PC-9 (cell line): ENCODE data around the gene PLEKHA6. TPM values are rescaled to one million over a fixed set of nuclear protein-coding genes. Genes with fewer than 3 reads are reported as not detected.

Experiments
- BruUV-seq: library from RNA; stranded (reverse); fragments of 400-500 nt; replicated peaks from 2 replicates; lab custom pipeline; 2021; lab: Mats Ljungman, UMichigan
- CTCF ChIA-PET: fragments of 300-600 bp; sonication (Branson Sonifier 250); formaldehyde crosslinking; loops from one replicate; lab custom pipeline; 2022; ENCODE audit warnings: antibody characterized with exemption; lab: Charles Lee
- POLR2A ChIA-PET: fragments of 300-600 bp; sonication (Branson Sonifier 250); formaldehyde crosslinking; loops from one replicate; lab custom pipeline; 2022; ENCODE audit warnings: antibody characterized with exemption; ENCODE audit not compliant: unreplicated experiment; lab: Charles Lee
- DNase-seq, 2 experiments: peaks; one replicate each; pipeline versions ENCODE4 v3.0.0 to v3.0.0-alpha.2; 2015 to 2022; ENCODE audit warnings: mixed read lengths in 1 of 2
- H2AFZ ChIP-seq: fragments of 200-600 bp; sonication (generic); 2 replicates; pipeline ENCODE4 v1.8.1; 2017; ENCODE audit warnings: antibody characterized with exemption
- H3F3A ChIP-seq: fragments of 200-600 bp; sonication (generic); 2 replicates; pipeline ENCODE4 v1.8.1; 2017; ENCODE audit warnings: antibody characterized with exemption, mild to moderate bottlenecking, low read depth; ENCODE audit not compliant: insufficient read depth
- H3K27ac ChIP-seq: fragments of 200-600 bp; sonication (generic); 2 replicates; pipeline ENCODE4 v1.6.1; 2016; ENCODE audit warnings: mixed run types
- H3K27me3 ChIP-seq: fragments of 200-600 bp; sonication (generic); 2 replicates; pipeline ENCODE4 v1.6.1; 2016; ENCODE audit warnings: low read depth, mixed run types; ENCODE audit not compliant: insufficient read depth
- H3K36me3 ChIP-seq: fragments of 200-600 bp; sonication (generic); 2 replicates; pipeline ENCODE4 v1.6.1; 2016; ENCODE audit warnings: low read depth, mixed run types
- H3K4me1 ChIP-seq: fragments of 200-600 bp; sonication (generic); replicated peaks from 2 replicates; pipeline ENCODE4 v1.6.1; 2016; ENCODE audit warnings: mixed run types; ENCODE audit not compliant: insufficient read depth
- H3K4me2 ChIP-seq: fragments of 200-600 bp; sonication (generic); 2 replicates; pipeline ENCODE4 v1.6.1; 2017; ENCODE audit warnings: mixed run types
- H3K4me3 ChIP-seq: fragments of 200-600 bp; sonication (generic); 2 replicates; pipeline ENCODE4 v1.6.1; 2016; ENCODE audit warnings: mixed run types
- H3K79me2 ChIP-seq: fragments of 200-600 bp; sonication (generic); 2 replicates; pipeline ENCODE4 v1.6.1; 2017; ENCODE audit warnings: low read depth, mixed run types
- H3K9me2 ChIP-seq: fragments of 200-600 bp; sonication (generic); 2 replicates; pipeline ENCODE4 v1.8.1; 2017; ENCODE audit warnings: mild to moderate bottlenecking; ENCODE audit not compliant: insufficient read depth
- H3K9me3 ChIP-seq: fragments of 200-600 bp; sonication (generic); 2 replicates; pipeline ENCODE4 v1.8.1; 2016; ENCODE audit warnings: low read depth; ENCODE audit not compliant: insufficient read depth
- H4K20me1 ChIP-seq: fragments of 200-600 bp; sonication (generic); 2 replicates; pipeline ENCODE4 v1.8.1; 2017; ENCODE audit not compliant: insufficient read depth
- EZH2 ChIP-seq: fragments of 200-600 bp; sonication (generic); IDR thresholded peaks from 2 replicates; pipeline ENCODE4 v1.8.0; 2017; ENCODE audit warnings: antibody characterized with exemption, low read depth
- intact Hi-C: fragments of 100-400 bp; cut with micrococcal nuclease; formaldehyde crosslinking; loops from one replicate; pipeline ENCODE4 v1.10.0; 2022; ENCODE audit not compliant: unreplicated experiment
- total RNA-seq: library from RNA; stranded (reverse); gene quantifications from 2 replicates; pipeline ENCODE4 v1.2.3, GENCODE V29; 2021
- TF ChIP-seq, protein P1 (sequence below): fragments of 200-600 bp; sonication (generic); conservative IDR thresholded peaks from 2 replicates; pipeline ENCODE4 v1.6.1; 2017; ENCODE audit warnings: mixed run types, antibody characterized with exemption, mild to moderate bottlenecking, moderate library complexity

The PLEKHA6 gene
- total RNA-seq, 1 experiment from 2014 or later, result 52.0 TPM

DNA sequence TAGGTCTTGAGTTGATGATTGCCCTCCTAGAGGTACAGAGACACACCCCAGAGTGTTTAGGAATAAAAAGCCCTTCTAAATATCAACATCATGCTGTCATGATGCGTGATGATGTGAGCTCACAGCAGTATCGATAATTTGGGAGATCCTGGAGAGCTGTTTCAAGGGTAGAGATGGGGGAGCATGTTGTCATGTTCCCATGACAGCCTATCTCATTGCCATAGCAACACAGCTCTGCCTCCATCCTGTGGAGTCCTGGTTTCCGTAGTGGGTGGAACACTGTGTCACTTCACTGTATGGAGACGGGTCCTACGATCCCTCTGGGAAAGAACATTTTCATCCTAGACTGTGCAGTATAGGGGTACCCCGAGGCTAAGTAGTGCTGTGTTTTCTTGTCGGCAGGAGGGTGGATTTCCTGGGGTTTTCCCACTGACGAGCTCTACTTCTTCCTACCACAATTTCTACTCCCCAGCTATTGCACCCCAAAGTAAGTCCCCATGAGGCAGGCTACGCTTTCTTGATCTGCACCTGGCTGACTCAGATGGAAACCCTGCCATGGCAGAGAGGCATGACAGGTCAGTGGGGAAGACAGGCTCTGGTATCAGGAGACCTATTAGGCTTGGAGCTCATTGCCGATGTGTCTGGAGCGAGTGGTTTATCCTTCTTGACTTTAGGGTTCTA is 170.6 kb downstream of the PLEKHA6 start:
- H3K4me1 ChIP-seq, result peaks cover 16% of the 10 kb centered on the region
- H3K79me2 ChIP-seq, result no peaks in the 10 kb centered on the region
- H3K9me3 ChIP-seq, result no peaks in the 10 kb centered on the region
- no peaks in the 10 kb centered on the region for H4K20me1 ChIP-seq
- no peak for DNase-seq
- H3K9me2 ChIP-seq, result no peaks in the 10 kb centered on the region
- no peak overlapping the region for H3K4me2 ChIP-seq
- intact Hi-C loops, result no loop called here
- no peaks in the 10 kb centered on the region for H3K27me3 ChIP-seq
- CTCF ChIA-PET, result no interaction called here
- no peak overlapping the region for H3K27ac ChIP-seq
- POLR2A ChIA-PET, result interaction anchor here (0.6 kb wide), 1 partner anchor 1389 kb away, joined by 3 read pairs; no protein-coding TSS in a partner anchor
- no peaks in the 10 kb centered on the region for H3K36me3 ChIP-seq
- peaks cover 33% of the 10 kb centered on the region; the same call in 1 of the 2 replicates for H3F3A ChIP-seq
- TF ChIP-seq, protein P1, sequence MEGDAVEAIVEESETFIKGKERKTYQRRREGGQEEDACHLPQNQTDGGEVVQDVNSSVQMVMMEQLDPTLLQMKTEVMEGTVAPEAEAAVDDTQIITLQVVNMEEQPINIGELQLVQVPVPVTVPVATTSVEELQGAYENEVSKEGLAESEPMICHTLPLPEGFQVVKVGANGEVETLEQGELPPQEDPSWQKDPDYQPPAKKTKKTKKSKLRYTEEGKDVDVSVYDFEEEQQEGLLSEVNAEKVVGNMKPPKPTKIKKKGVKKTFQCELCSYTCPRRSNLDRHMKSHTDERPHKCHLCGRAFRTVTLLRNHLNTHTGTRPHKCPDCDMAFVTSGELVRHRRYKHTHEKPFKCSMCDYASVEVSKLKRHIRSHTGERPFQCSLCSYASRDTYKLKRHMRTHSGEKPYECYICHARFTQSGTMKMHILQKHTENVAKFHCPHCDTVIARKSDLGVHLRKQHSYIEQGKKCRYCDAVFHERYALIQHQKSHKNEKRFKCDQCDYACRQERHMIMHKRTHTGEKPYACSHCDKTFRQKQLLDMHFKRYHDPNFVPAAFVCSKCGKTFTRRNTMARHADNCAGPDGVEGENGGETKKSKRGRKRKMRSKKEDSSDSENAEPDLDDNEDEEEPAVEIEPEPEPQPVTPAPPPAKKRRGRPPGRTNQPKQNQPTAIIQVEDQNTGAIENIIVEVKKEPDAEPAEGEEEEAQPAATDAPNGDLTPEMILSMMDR, result no peak
- TF ChIP-seq EZH2, result no peak
- H2AFZ ChIP-seq, result no peak overlapping the region
- H3K4me3 ChIP-seq, result no peak overlapping the region
- BruUV-seq, result no TSS peak

DNA sequence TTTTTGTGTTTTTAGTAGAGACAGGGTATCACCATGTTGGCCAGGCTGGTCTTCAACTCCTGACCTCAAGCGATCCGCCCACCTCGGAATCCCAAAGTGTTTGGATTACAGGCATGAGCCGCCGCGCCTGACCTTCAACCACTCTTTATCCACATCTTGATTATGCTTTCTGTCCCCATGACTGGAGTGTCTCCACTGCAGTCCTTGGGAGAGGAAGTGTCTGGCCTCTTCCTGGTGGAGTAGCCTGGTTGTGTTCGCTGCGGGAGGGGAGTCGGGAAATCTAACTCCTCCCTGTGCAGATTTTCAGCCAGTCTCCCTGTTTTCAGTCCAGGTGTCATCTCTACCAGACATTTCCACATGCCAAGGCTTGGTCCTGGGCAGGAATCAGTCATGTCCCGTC is 173.1 kb downstream of the PLEKHA6 start:
- no peak overlapping the region for H3K27ac ChIP-seq
- no peaks in the 10 kb centered on the region for H3K79me2 ChIP-seq
- no peak overlapping the region for H3K4me2 ChIP-seq
- intact Hi-C loops, result no loop called here
- no peaks in the 10 kb centered on the region for H3K36me3 ChIP-seq
- no peak for TF ChIP-seq EZH2
- TF ChIP-seq, protein P1, result no peak
- no peak overlapping the region for H2AFZ ChIP-seq
- ChIA-PET POLR2A (no interaction called here), CTCF (no interaction called here)
- DNase-seq, result no peak
- H3F3A ChIP-seq, result peaks cover 37% of the 10 kb centered on the region; the same call in 1 of the 2 replicates
- no peaks in the 10 kb centered on the region for H4K20me1 ChIP-seq
- no peak overlapping the region for H3K4me3 ChIP-seq
- no TSS peak for BruUV-seq
- no peaks in the 10 kb centered on the region for H3K27me3 ChIP-seq
- no peaks in the 10 kb centered on the region for H3K4me1 ChIP-seq
- no peaks in the 10 kb centered on the region for H3K9me2 ChIP-seq
- no peaks in the 10 kb centered on the region for H3K9me3 ChIP-seq

DNA sequence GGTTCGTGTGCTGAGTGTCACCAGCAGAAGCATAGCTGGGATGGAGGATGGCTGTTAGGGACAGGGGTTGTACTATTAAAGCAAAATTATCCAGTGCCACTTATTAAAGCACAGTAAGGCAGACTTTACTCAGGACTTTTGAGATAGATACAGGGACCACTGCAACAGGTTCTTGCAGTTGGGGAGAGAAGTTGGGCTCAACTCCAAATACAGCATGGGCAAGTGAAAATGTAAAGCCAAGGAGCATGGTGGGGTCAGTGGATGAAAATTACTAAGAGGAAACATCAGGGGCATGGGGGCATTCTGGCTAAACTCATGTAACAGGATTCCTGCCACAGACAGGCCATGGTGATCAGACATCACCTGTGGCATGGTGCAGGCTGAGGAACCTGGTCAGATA is 178.6 kb downstream of the PLEKHA6 start:
- Histone ChIP-seq H3K4me1 (peaks cover 49% of the 10 kb centered on the region), H3K27me3 (no peaks in the 10 kb centered on the region), H2AFZ (no peak overlapping the region), H3K36me3 (peaks cover 10% of the 10 kb centered on the region), H3K9me3 (no peaks in the 10 kb centered on the region; the same call in 1 of the 2 replicates), H3F3A (peaks cover 32% of the 10 kb centered on the region; the same call in 1 of the 2 replicates), H3K79me2 (peaks cover 33% of the 10 kb centered on the region), H3K4me2 (0 out of 2 replicates have a peak overlapping the region, but pooled peaks have one; percentile 13), H3K4me3 (no peak overlapping the region), H3K9me2 (no peaks in the 10 kb centered on the region), H3K27ac (no peak overlapping the region), H4K20me1 (no peaks in the 10 kb centered on the region)
- ChIA-PET CTCF (no interaction called here), POLR2A (no interaction called here)
- DNase-seq, result no peak
- BruUV-seq, result no TSS peak
- intact Hi-C loops, result no loop called here
- no peak for TF ChIP-seq EZH2
- TF ChIP-seq, protein P1, result no peak
